HG02852 (cell line): ENCODE results near the gene SNX5.

Source experiments
- ATAC-seq: cut with Tn5 transposase; IDR thresholded peaks from one replicate; pipeline ENCODE4 v1.9.1; 2021; ENCODE audit warnings: mild to moderate bottlenecking, moderate library complexity; ENCODE audit not compliant: unreplicated experiment

Gene SNX5

DNA sequence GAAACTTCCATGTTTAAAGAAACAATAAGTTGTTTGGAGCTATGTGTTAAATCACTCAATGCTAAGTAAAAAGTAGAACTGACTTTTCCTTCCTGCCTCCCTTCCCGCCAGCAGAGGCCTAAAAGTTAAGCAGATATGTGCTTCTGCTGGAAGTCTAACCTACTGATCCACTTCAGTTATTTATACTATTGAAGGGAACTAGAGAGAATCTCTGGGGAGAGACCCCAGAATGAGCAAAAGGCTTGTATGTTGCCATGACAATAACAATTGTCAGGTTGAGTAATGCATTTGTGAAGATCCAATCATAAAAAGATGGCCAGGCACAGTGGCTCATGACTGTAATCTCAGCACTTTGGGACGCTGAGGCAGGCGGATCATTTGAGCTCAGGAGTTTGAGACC is 25.0 kb upstream of the SNX5 start:
- ATAC-seq = no peak

- no peak for ATAC-seq
Measured at GRCh38 chr20:17992847-17993513, 24.4 kb upstream of the SNX5 start.

DNA sequence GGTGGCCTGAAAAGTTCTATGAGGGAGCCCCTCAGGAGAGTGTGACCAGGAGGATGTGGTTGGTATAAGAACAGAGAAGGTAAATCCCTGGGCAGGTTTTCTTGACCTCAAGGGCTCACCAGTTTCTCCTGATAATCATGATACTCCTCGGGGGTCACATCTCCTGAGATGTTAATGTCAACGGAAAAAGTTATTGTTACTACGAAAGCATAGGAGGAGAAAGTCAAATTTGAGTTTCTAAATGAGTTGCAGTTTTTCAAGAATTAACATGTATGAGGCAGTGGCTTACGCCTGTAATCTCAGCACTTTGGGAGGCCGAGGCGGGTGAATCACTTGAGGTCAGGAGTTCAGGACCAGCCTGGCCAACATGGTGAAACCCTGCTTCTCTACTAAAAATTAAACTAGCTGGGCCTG is 23.6 kb upstream of the SNX5 start:
- no peak for ATAC-seq

DNA sequence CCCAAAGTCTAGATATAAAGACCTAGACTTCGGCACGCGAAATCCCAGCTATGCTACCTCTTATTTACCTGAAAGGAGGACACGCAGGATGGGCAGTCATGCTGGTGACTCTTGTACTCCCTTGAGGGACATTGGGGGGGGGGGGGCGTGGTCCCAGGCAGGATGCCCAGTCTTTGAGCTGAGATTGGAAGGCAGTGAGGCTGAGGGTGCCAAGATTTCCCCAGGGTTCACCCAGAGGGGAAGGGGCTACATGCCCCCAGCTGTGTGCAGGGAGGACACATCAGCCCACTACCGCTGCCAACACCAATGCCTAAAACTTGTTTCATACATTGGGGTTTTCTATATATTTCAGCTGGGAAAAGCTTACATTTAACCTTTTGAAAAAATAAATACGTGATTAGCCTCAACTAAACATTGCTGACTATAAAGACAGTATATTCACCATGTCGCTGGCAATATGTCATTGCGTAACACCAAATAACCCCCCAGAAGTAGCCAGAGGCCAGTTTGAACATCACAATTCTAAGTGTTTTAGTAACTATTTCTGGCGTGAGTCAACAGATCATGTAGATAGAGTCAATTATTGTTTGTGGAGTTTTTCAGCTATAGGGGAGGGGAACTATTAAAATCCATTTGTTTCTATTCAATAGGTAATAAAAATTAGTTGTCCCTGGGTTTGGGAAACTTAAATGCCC is 21.8 kb upstream of the SNX5 start:
- no peak for ATAC-seq

GRCh38 chr20:17987988-17988387 is 19.4 kb upstream of the SNX5 start:
- ATAC-seq = no peak

DNA sequence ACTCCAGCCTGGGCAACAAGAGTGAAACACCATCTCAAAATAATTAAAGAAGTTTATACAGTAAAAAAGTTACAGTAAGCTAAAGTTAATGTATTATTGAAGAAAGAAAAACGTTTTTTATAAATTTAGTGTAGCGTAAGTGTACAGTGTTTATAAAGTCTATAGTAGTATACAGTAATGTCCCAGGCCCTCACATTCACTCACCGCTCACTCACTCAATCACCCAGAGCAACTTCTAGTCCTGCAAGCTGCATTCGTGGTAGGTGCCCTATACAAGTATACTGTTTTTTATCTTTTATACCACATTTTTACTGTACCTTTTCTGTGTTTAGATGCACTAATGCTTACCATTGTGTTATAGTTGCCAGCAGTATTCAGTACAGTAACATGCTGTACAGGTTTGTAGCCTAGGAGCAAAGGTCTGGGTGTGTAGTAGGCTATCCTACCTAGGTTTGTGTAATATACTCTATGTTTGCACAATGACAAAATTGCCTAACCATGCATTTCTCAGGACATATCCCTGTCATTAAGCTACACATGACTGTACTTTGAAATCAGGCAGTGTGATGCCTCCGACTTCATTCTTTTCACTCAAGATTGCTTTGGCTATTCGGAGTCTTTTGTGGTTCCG is 16.9 kb upstream of the SNX5 start:
- ATAC-seq = no peak

GRCh38 chr20:17976305-17976704 is 7.7 kb upstream of the SNX5 start:
- no peak for ATAC-seq

- no peak for ATAC-seq
Measured at GRCh38 chr20:17972121-17972520, 3.5 kb upstream of the SNX5 start.

DNA sequence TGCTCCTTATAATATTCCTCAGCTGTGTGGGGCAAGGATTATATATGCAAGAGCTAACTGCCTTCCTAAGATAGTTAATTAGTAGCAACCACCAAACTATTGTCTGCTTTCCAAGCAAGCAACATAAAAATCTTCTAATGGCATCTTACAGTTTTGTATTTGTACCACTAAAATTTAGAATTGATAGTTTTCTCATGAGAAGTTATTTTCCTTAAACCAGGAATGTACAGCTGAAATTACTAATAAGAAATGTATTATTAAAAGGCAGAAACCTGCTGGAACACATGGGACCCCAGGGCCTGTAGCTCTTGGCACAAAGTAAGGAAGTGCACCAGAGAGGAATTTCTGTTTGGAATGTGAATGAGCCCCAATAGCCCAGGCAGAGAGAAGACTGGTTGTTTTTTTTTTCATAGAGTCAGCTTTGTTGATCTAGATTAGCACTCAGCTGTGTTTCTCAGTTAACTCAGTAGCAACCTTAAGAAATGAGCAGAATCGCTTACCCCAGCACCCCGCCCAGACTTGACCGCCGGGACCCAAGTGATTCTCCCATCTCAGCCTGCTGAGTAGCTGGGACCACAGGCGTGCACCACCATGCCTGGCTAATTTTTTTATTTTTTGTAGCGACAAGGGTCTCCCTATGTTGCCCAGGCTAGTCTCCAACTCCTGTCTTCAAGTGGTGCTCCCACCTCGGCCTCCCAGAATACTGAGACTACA is 2.9 kb upstream of the SNX5 start:
- no peak for ATAC-seq

GRCh38 chr20:17969884-17970409 is 1.4 kb upstream of the SNX5 start:
- no peak for ATAC-seq

- peak; percentile 8 for ATAC-seq
Measured at GRCh38 chr20:17969278-17969883, 787 bp upstream of the SNX5 start.

- ATAC-seq = no peak
Measured at GRCh38 chr20:17967521-17968365, 851 bp downstream of the SNX5 start.

GRCh38 chr20:17966432-17967310 is 1.9 kb downstream of the SNX5 start:
- ATAC-seq = no peak

DNA sequence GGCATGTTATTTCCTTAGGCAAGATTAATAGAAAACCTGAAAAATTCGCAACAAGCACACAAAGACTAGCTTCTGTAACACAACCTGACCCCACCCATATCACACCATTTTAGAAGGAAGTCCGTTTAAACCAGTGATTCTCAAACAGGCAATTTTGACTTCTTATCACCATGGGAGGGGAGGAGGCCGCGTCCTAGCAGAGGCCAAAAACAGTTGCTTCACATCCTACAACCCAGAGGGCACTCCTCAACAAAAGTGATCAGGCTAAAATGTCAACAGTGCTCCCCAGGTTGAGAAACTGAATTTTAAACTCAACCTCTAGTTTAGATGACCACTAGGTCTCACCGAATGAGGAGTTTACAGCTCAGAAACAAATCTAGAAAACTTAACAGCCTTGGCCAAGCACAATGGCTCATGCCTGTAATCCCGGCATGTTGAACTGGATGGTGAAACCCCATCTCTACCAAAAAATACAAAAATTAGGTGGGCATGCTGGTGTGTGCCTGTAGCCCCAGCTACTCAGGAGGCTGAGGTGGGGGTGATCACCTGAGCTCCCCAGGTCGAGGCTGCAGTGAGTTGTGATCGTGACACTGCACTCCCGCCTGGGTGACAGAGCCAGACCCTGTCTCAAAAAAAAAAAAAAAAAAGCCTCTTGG is 3.4 kb downstream of the SNX5 start:
- no peak for ATAC-seq

- no peak for ATAC-seq
Measured at GRCh38 chr20:17964632-17965031, 4.0 kb downstream of the SNX5 start.

- no peak for ATAC-seq
Measured at GRCh38 chr20:17964073-17964472, 4.5 kb downstream of the SNX5 start.

DNA sequence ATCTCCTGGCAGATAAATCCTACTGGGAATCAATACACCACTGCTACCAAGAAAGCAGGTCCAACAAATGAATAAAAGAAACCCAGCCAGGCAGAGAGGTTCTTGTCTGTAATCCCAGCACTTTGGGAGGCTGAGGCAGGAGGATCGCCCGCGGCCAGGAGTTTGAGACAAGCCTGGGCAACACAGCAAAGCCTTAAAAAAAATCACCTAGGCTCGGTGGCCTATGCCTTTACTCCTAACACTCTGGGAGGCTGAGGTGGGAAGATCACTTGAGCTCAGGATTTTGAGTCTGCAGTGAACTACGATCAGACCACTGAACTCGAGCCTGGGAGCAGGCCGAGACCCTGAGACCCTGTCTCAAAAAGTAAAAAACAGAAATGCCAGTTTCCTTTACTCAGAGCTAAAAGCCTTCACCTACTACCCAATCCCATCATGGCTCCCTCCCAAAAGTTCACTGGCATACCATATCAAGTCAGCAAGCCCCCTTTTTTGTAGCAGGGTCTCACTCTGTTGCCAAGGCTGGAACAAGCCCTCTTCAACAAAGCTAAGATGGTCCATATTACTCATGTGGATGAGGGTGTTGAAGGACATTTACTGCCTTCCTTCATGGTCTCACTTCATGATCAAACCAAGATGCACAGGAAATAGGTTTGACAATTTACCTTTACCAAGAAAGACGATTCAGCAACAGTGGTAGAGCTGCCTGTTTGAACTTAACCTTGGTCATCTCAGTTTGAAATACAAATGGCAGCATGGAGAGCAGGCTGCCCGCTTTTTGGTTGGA is 5.3 kb downstream of the SNX5 start:
- ATAC-seq = no peak

GRCh38 chr20:17961587-17961940 is 7.0 kb downstream of the SNX5 start:
- ATAC-seq = no peak
